ENCODE measurements around the gene ATP5PD. TPM values are rescaled to one million over a fixed set of nuclear protein-coding genes. Genes with fewer than 3 reads are reported as not detected.

Gene ATP5PD
- total and polyA plus RNA-seq, 2 of the 8 experiments (the other 6 are each of a cell fraction or from before 2014, with no cell fraction given), result 335 to 407 TPM

DNA sequence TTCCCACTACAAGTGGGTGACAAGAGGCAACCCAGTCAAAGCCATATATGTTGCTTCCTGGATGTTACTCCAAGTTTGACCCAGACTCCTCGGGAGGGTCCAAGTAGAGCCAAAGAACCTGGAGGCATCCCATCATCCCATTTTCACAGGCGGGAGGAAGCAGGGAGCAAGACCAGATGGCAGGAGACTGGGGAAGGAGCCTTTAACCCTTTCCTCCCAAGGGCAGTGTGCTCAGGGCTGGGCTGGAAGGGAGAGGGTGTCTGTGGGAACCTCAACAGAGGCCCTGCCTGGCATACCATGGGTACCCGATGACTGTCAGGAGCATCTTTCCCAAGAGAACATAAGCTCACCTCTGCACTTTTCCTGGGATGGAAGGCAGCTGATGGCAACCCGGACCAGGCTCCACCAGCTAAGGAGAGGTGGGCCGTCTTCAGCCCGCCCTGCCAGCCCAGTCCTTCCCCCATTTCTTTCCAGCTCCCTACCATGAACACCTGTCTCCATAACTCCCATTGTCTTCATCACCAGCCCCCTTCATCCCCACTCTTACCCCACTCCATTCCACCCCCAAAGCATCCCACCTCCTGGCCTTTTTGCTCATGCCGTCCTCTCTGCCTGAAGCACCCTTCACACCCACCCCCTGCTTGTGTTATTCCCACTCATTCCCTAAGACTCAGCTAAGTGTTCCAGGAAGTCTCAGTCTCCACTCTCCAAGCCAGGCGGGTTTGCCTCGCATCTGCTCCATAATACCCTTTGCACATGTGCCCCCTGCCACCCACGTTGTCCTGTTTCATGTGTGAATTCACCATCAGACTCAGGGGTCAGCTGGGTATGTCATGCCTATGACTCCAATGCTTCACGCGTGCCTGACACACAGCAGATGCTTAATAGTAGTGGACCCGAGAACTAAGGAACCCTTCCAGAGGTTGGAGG is 35.1 kb upstream of the ATP5PD start:
- Histone ChIP-seq H3K14ac (ENCODE audit: insufficient read length) (no peak overlapping the region), H3K23ac (ENCODE audit: insufficient read length) (no peak overlapping the region), H3K4me1 (replicated peaks in 1 of 4; ENCODE audit: control insufficient read depth in 3 of 4, insufficient read depth in 4 of 4, low read length in 3 of 4) (peaks cover 0 to 17% (median 14%) of the 10 kb centered on the region in 4 experiments; a peak in 6 of 7 replicates), H3K9ac (replicated peaks in 1 of 4; ENCODE audit: extremely low read depth in 1 of 4, low read depth in 3 of 4, low read length in 3 of 4) (no peak overlapping the region), H3K79me1 (ENCODE audit: low read depth, low read length) (no peaks in the 10 kb centered on the region), H3K4me3 (ENCODE audit: extremely low read depth in 1 of 4, insufficient read depth in 2 of 4, low read depth in 3 of 4, low read length in 4 of 4) (no peak overlapping the region), H3K4me2 (ENCODE audit: insufficient read depth in 1 of 2, low read depth in 2 of 2, low read length in 2 of 2) (no peak overlapping the region), H3K27me3 (replicated peaks in 1 of 4; ENCODE audit: control insufficient read depth in 3 of 4, extremely low read depth in 1 of 4, insufficient read depth in 3 of 4, low read length in 3 of 4) (no peaks in the 10 kb centered on the region), H3K79me2 (ENCODE audit: control insufficient read depth in 1 of 2, insufficient read depth in 2 of 2, low read length in 2 of 2) (no peaks in the 10 kb centered on the region), H3K18ac (ENCODE audit: extremely low read depth, low read length) (no peak overlapping the region), H3K27ac (ENCODE audit: low read depth, low read length) (no peak overlapping the region), H4K20me1 (replicated peaks in 1 of 2; ENCODE audit: control insufficient read depth in 1 of 2, insufficient read depth in 2 of 2, low read length in 2 of 2) (no peaks in the 10 kb centered on the region), H3K9me3 (ENCODE audit: insufficient read depth in 2 of 2, low read depth in 1 of 2, low read length in 1 of 2) (no peaks in the 10 kb centered on the region), H3K56ac (replicated peaks; ENCODE audit: insufficient read length, low read depth, low read length) (no peak overlapping the region), H3K36me3 (ENCODE audit: control insufficient read depth in 2 of 4, insufficient read depth in 4 of 4, low read length in 3 of 4) (no peaks in the 10 kb centered on the region), H2AK5ac (ENCODE audit: low read depth, low read length) (0 out of 2 replicates have a peak overlapping the region, but pooled peaks have one; percentile 68), H2BK20ac (ENCODE audit: low read length) (peak overlapping the region; percentile 66; the same call in 1 of the 2 replicates), H2BK12ac (ENCODE audit: low read depth, low read length) (peak overlapping the region; percentile 75), H2BK120ac (replicated peaks; ENCODE audit: low read depth, low read length) (no peak overlapping the region), H2BK5ac (ENCODE audit: low read depth, low read length) (no peak overlapping the region), H2AFZ (ENCODE audit: low read length) (no peak overlapping the region), H4K91ac (replicated peaks; ENCODE audit: insufficient read length, low read length) (peak overlapping the region; percentile 1), H3K23me2 (ENCODE audit: low read depth, low read length) (peaks cover 3% of the 10 kb centered on the region; the same call in 1 of the 2 replicates), H2BK15ac (ENCODE audit: low read length) (0 out of 2 replicates have a peak overlapping the region, but pooled peaks have one; percentile 88), H4K8ac (ENCODE audit: extremely low read depth, insufficient read depth, low read length) (0 out of 2 replicates have a peak overlapping the region, but pooled peaks have one; percentile 38), H4K5ac (ENCODE audit: insufficient read length, low read depth, low read length) (no peak overlapping the region), H3K4ac (replicated peaks; ENCODE audit: insufficient read length, low read depth, low read length) (no peak overlapping the region)
- POLR2A ChIA-PET (ENCODE audit: partially characterized antibody), result interaction anchor here (0.5 to 1.3 kb wide), 6 partner anchors 23 to 242 kb away, joined by 3 to 5 read pairs (median 4); partner anchors contain the start of genes MRPL58 and NT5C
- no peak for TF ChIP-seq SIRT6 (IDR thresholded peaks at IDR 0.05; ENCODE audit: low read length)
- no peak for TF ChIP-seq POU5F1 (IDR thresholded peaks at IDR 0.05; ENCODE audit: low read depth, low read length)
- no peak for TF ChIP-seq KDM4A (IDR thresholded peaks at IDR 0.05; ENCODE audit: low read depth, low read length, severe bottlenecking)
- no peak for TF ChIP-seq HDAC6 (IDR thresholded peaks at IDR 0.05; ENCODE audit: low read depth, low read length)
- no peak for TF ChIP-seq BACH1 (IDR thresholded peaks at IDR 0.05; ENCODE audit: low read length)
- no peak for TF ChIP-seq KDM1A (IDR thresholded peaks at IDR 0.05; ENCODE audit: borderline replicate concordance, low read length)
- TF ChIP-seq TBP (IDR thresholded peaks at IDR 0.05; ENCODE audit: low read depth, low read length), result no peak
- TF ChIP-seq MAFK (IDR thresholded peaks at IDR 0.05; ENCODE audit: low read depth, low read length), result no peak
- TF ChIP-seq GABPA (IDR thresholded peaks at IDR 0.05; ENCODE audit: borderline replicate concordance, insufficient read depth, low read length), result no peak
- CTCF ChIA-PET (ENCODE audit: partially characterized antibody), result interaction anchor here (0.6 to 7.6 kb wide), 16 partner anchors 10 to 426 kb away, joined by 3 to 45 read pairs (median 4); partner anchors contain the start of gene ARMC7
- DNase-seq (ENCODE audit: low read depth in 1 of 2, low spot score in 2 of 2) (no peak), FAIRE-seq (no peak)
- 88% methylated on average over 13 of the region's 13 CpGs; no CpG with 5 or more reads in 1 of the 2 experiments for WGBS, 2 experiments (ENCODE audit: extremely low coverage in 1 of 2, insufficient coverage in 1 of 2, insufficient read length in 1 of 2, insufficient replicate concordance in 2 of 2, low coverage in 1 of 2, low lambda C conversion rate in 2 of 2, missing lambda C conversion rate in 1 of 2)
